Measurements from ENCODE around the gene AACS.

Gene AACS

GRCh38 chr12:125164541-125164940 is 99.3 kb downstream of the AACS start:
- TF ChIP-seq, protein P1, sequence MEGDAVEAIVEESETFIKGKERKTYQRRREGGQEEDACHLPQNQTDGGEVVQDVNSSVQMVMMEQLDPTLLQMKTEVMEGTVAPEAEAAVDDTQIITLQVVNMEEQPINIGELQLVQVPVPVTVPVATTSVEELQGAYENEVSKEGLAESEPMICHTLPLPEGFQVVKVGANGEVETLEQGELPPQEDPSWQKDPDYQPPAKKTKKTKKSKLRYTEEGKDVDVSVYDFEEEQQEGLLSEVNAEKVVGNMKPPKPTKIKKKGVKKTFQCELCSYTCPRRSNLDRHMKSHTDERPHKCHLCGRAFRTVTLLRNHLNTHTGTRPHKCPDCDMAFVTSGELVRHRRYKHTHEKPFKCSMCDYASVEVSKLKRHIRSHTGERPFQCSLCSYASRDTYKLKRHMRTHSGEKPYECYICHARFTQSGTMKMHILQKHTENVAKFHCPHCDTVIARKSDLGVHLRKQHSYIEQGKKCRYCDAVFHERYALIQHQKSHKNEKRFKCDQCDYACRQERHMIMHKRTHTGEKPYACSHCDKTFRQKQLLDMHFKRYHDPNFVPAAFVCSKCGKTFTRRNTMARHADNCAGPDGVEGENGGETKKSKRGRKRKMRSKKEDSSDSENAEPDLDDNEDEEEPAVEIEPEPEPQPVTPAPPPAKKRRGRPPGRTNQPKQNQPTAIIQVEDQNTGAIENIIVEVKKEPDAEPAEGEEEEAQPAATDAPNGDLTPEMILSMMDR (IDR thresholded peaks at IDR 0.05; ENCODE audit: low read depth, low read length) = no peak

DNA sequence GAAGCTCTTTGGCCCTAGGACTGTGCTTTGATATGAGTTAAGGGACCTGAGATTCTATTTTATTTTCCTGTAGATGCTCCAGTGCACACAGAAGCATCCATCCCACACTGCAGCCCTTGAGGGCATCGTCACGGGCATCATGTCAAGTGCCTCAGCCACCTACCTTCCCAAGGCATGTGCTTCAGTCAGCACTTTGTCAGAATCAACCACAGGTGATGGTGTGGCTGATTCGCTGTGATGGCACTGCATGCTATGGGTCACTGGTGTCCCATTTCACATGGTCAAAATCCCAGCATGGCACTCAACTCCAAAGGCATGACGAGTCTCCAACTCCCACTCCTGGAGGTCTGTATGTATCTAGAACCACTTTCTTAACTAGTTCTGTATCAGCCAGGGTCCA is 100.8 kb downstream of the AACS start:
- TF ChIP-seq, protein P1 (IDR thresholded peaks at IDR 0.05; ENCODE audit: low read depth, low read length) = no peak
- no peak overlapping the region for H3K4me3 ChIP-seq (ENCODE audit: low read depth, low read length)
- no peak for DNase-seq (ENCODE audit: low read depth, low spot score)
- in situ Hi-C loops (cut with HindIII; ENCODE audit: low sequenced_read_pairs) = no loop called here

More at GRCh38 chr12:125164541-125164940, 99.3 kb downstream of the AACS start:
- in situ Hi-C loops (cut with HindIII; ENCODE audit: low sequenced_read_pairs) = no loop called here
- no peak for DNase-seq (ENCODE audit: low read depth, low spot score)
- no peak overlapping the region for H3K4me3 ChIP-seq (ENCODE audit: low read depth, low read length)

- no peak for DNase-seq (ENCODE audit: low read depth, low spot score)
- in situ Hi-C loops (cut with HindIII; ENCODE audit: low sequenced_read_pairs) = no loop called here
- TF ChIP-seq, protein P1 (IDR thresholded peaks at IDR 0.05; ENCODE audit: low read depth, low read length) = no peak
- no peak overlapping the region for H3K4me3 ChIP-seq (ENCODE audit: low read depth, low read length)
Measured at GRCh38 chr12:125167658-125168057, 102.4 kb downstream of the AACS start.

GRCh38 chr12:125169451-125169850 is 104.2 kb downstream of the AACS start:
- no peak overlapping the region for H3K4me3 ChIP-seq (ENCODE audit: low read depth, low read length)
- in situ Hi-C loops (cut with HindIII; ENCODE audit: low sequenced_read_pairs) = no loop called here
- TF ChIP-seq, protein P1 (IDR thresholded peaks at IDR 0.05; ENCODE audit: low read depth, low read length) = no peak
- no peak for DNase-seq (ENCODE audit: low read depth, low spot score)

DNA sequence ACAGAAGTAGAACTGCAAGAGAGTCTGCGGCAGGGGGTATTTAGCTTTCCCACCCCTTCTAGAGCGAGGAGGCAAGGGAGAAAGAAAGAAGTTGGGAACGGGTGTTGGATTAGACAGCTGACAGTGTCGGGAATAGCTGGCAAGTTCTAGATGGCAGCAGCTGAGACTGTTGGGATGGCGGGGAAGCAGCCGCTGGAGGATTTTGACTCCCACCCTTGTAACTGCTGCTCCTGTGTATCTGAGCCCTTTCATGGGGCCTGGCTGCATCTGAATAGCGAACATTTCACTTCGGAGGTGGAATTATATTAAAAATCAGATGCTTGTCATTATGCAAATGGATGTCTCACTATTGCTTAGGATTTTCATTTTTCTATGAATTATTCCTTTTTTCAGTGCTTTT is 104.6 kb downstream of the AACS start:
- TF ChIP-seq, protein P1 (IDR thresholded peaks at IDR 0.05; ENCODE audit: low read depth, low read length) = no peak
- in situ Hi-C loops (cut with HindIII; ENCODE audit: low sequenced_read_pairs) = no loop called here
- no peak for DNase-seq (ENCODE audit: low read depth, low spot score)
- H3K4me3 ChIP-seq (ENCODE audit: low read depth, low read length) = no peak overlapping the region

GRCh38 chr12:125171267-125171666 is 106.0 kb downstream of the AACS start:
- no peak for DNase-seq (ENCODE audit: low read depth, low spot score)
- TF ChIP-seq, protein P1 (IDR thresholded peaks at IDR 0.05; ENCODE audit: low read depth, low read length) = no peak
- no peak overlapping the region for H3K4me3 ChIP-seq (ENCODE audit: low read depth, low read length)
- in situ Hi-C loops (cut with HindIII; ENCODE audit: low sequenced_read_pairs) = no loop called here
